Measurements from ENCODE around the gene OR13A1. TPM values are rescaled to one million over a fixed set of nuclear protein-coding genes. Genes with fewer than 3 reads are reported as not detected.
"Not testable (repeated sequence)": the region's sequence is repeated elsewhere in the genome, so short reads cannot be mapped to it uniquely, and the experiment has no call there.

OR13A1 gene, protein sequence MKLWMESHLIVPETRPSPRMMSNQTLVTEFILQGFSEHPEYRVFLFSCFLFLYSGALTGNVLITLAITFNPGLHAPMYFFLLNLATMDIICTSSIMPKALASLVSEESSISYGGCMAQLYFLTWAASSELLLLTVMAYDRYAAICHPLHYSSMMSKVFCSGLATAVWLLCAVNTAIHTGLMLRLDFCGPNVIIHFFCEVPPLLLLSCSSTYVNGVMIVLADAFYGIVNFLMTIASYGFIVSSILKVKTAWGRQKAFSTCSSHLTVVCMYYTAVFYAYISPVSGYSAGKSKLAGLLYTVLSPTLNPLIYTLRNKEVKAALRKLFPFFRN
- total RNA-seq: not detected
- not detected for polyA plus RNA-seq
- long read RNA-seq, donor 1: 0 reads
- long read RNA-seq, donor 2: 0 reads

DNA sequence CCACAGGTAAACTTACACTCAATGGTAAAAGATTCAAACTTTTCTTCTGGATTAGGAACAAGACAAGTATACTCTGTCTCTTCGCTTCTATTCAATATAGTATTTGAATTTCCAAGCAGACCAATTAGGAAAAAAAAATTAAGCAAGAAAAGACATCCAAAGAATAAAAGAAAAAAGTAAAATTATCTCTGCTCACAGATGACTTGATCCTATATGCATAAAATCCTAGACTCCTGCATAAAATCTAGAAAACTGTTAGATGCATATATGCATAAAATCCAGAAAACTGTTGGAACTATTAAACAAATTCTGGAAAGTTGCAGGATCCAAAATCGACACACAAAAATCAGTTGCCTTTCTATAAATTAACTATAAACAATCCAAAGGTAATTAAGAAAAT lies at the start of gene OR13A1:
OR13A1 (minus strand) TSS at position 101 of the 400 bp plus-strand sequence. CDS start 11,186 bp downstream, outside the sequence.
- Histone ChIP-seq H3K36me3 (ENCODE audit: control insufficient read depth in 1 of 2, insufficient read depth in 2 of 2, low read length in 1 of 2) (no peaks in the 10 kb centered on the region), H3K4me3 (ENCODE audit: low read length in 2 of 2) (no peak within 1 kb of the TSS), H3K27me3 (ENCODE audit: control insufficient read depth in 1 of 2, insufficient read depth in 2 of 2, low read length in 1 of 2) (no peaks in the 10 kb centered on the region), H3K27ac (ENCODE audit: low read depth in 1 of 2, low read length in 2 of 2) (no peak within 1 kb of the TSS), H3K9me3 (ENCODE audit: control insufficient read depth, low read length) (no peaks in the 10 kb centered on the region), H3K4me1 (ENCODE audit: control insufficient read depth in 1 of 2, insufficient read depth in 2 of 2, low read length in 2 of 2) (no peaks in the 10 kb centered on the region)
- 75 to 84% methylated on average over 2 of the region's 2 CpGs for WGBS, 2 donors
- ATAC-seq (ENCODE audit: low FRiP score): no peak
- DNase-seq: no peak
- intact Hi-C loops (cut with DNase I): no loop called here

DNA sequence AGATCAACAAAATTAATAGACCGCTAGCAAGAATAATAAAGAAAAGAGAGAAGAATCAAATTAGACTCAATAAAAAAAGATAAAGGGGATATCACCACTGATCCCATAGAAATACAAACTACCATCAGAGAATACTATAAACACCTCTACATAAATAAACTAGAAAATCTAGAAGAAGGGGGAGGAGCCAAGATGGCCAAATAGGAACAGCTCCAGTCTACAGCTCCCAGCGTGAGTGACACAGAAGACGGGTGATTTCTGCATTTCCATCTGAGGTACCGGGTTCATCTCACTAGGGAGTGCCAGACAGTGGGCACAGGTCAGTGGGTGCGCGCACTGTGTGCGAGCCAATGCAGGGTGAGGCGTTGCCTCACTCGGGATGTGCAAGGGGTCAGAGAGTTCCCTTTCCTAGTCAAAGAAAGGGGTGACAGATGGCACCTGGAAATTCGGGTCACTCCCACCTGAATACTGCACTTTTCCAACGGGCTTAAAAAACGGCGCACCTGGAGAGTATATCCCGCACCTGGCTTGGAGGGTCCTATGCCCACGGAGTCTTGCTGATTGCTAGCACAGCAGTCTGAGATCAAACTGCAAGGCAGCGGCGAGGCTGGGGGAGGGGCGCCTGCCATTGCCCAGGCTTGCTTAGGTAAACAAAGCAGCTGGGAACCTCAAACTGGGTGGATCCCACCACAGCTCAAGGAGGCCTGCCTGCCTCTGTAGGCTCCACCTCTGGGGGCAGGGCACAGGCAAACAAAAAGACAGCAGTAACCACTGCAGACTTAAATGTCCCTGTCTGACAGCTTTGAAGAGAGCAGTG lies 46.8 kb upstream of the OR13A1 start:
- H3K36me3 ChIP-seq (ENCODE audit: control insufficient read depth in 1 of 2, insufficient read depth in 2 of 2, low read length in 1 of 2); ATAC-seq (ENCODE audit: low FRiP score); intact Hi-C loops (cut with DNase I); H3K27ac ChIP-seq (ENCODE audit: low read depth in 1 of 2, low read length in 2 of 2); H3K4me1 ChIP-seq (ENCODE audit: control insufficient read depth in 1 of 2, insufficient read depth in 2 of 2, low read length in 2 of 2); H3K9me3 ChIP-seq (ENCODE audit: control insufficient read depth, low read length); H3K27me3 ChIP-seq (ENCODE audit: control insufficient read depth in 1 of 2, insufficient read depth in 2 of 2, low read length in 1 of 2); DNase-seq; H3K4me3 ChIP-seq (ENCODE audit: low read length in 2 of 2): not testable (repeated sequence)
- WGBS, 2 donors: 54 to 59% methylated on average over 18 of the region's 18 CpGs

DNA sequence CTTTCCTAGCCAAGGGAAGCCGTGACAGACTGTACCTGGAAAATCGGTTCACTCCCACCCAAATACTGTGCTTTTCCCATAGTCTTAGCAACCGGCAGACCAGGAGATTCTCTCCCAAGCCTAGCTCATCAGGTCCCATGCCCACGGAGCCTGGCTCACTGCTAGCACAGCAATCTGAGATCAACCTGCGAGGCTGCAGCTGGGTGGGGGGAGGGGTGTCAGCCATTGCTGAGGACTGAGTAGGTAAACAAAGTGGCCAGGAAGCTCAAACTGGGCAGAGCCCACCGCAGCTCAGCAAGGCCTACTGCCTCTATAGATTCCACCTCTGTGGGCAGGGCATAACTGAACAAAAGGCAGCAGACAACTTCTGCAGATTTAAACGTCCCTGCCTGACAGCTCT lies 43.6 kb upstream of the OR13A1 start:
- intact Hi-C loops (cut with DNase I); H3K27ac ChIP-seq (ENCODE audit: low read depth in 1 of 2, low read length in 2 of 2); H3K4me3 ChIP-seq (ENCODE audit: low read length in 2 of 2); H3K9me3 ChIP-seq (ENCODE audit: control insufficient read depth, low read length); ATAC-seq (ENCODE audit: low FRiP score); H3K4me1 ChIP-seq (ENCODE audit: control insufficient read depth in 1 of 2, insufficient read depth in 2 of 2, low read length in 2 of 2); H3K27me3 ChIP-seq (ENCODE audit: control insufficient read depth in 1 of 2, insufficient read depth in 2 of 2, low read length in 1 of 2); H3K36me3 ChIP-seq (ENCODE audit: control insufficient read depth in 1 of 2, insufficient read depth in 2 of 2, low read length in 1 of 2): not testable (repeated sequence)
- DNase-seq: peak in 1 of 2 donors; percentile 56
- 62 to 65% methylated on average over 7 of the region's 7 CpGs for WGBS, 2 donors

DNA sequence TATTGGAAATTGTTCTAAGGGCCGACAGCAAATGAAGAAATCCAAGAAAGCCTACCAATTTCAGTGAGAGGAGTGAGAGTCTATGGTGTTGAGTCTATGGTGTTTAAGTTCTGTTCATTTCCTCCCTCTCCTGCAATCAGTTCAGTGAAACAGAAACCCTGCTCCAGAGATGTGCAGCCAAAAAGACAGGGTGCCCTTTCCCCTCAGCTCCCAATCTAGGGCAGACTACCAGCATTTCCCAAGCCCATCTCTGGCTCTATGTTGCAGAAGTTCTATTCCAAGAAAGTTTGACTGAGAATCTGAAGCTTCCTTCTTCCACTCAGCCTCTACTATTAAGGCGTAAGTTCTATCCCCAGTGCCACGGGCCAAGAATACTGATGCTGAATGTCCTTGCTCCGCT lies 40.1 kb upstream of the OR13A1 start:
- WGBS, 2 donors: 83 to 88% methylated on average over 4 of the region's 4 CpGs
- H3K27me3 ChIP-seq (ENCODE audit: control insufficient read depth in 1 of 2, insufficient read depth in 2 of 2, low read length in 1 of 2): no peaks in the 10 kb centered on the region

DNA sequence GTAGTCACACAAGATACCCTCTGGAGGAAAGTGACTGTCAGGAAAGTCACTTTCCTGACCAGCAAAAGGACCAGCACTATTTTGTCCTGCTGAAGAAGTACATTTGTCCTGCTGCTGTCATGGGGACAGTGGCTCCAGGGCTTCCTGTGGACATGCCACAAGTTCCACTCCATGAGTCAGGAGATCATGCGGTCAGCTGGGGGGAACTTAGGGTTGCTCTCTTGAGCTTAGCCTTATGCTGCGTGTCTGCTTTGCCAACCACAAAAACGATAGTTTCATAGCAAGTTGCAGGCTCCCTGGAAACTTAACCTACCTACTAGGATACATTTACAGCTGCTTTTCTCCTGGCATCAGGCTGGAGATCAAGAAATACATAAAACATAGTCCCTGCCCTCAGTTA lies 38.9 kb upstream of the OR13A1 start:
- no peak overlapping the region for H3K27ac ChIP-seq (ENCODE audit: low read depth in 1 of 2, low read length in 2 of 2)
- H3K9me3 ChIP-seq (ENCODE audit: control insufficient read depth, low read length): no peaks in the 10 kb centered on the region
- peak; percentile 66 for ATAC-seq (ENCODE audit: low FRiP score)
- no peak overlapping the region for H3K4me3 ChIP-seq (ENCODE audit: low read length in 2 of 2)
- WGBS, 2 donors: 74 to 83% methylated on average over 3 of the region's 3 CpGs
- H3K36me3 ChIP-seq (ENCODE audit: control insufficient read depth in 1 of 2, insufficient read depth in 2 of 2, low read length in 1 of 2): no peaks in the 10 kb centered on the region
- no peaks in the 10 kb centered on the region for H3K4me1 ChIP-seq (ENCODE audit: control insufficient read depth in 1 of 2, insufficient read depth in 2 of 2, low read length in 2 of 2)
- intact Hi-C loops (cut with DNase I): no loop called here
- H3K27me3 ChIP-seq (ENCODE audit: control insufficient read depth in 1 of 2, insufficient read depth in 2 of 2, low read length in 1 of 2): no peaks in the 10 kb centered on the region
- DNase-seq: peak in 1 of 2 donors; percentile 89

More for the DNA sequence above, 40.1 kb upstream of the OR13A1 start:
- Histone ChIP-seq H3K36me3 (ENCODE audit: control insufficient read depth in 1 of 2, insufficient read depth in 2 of 2, low read length in 1 of 2) (no peaks in the 10 kb centered on the region), H3K27ac (ENCODE audit: low read depth in 1 of 2, low read length in 2 of 2) (no peak overlapping the region), H3K4me1 (ENCODE audit: control insufficient read depth in 1 of 2, insufficient read depth in 2 of 2, low read length in 2 of 2) (no peaks in the 10 kb centered on the region), H3K9me3 (ENCODE audit: control insufficient read depth, low read length) (no peaks in the 10 kb centered on the region), H3K4me3 (ENCODE audit: low read length in 2 of 2) (no peak overlapping the region)
- ATAC-seq (ENCODE audit: low FRiP score): no peak
- intact Hi-C loops (cut with DNase I): no loop called here
- DNase-seq: no peak

DNA sequence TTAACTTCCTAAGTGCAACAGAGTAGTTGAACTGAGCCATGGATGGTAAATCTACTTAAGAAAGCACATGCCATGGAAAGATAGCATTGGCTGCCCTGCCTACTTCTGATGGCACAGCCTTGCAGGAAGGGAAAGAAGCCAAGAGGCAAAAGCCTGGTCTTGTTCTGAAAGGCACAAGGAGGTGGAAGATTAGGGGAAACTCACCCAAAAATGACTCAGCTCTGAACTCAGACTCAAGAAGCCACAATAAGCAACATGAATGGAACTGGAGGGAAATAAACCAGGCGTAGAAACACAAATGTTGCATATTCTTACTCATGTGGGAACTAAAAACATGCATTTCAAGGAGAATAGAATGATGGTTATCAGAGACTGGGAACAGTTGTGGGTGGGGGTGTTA lies 37.8 kb upstream of the OR13A1 start:
- no peak for ATAC-seq (ENCODE audit: low FRiP score)
- no peak overlapping the region for H3K27ac ChIP-seq (ENCODE audit: low read depth in 1 of 2, low read length in 2 of 2)
- H3K27me3 ChIP-seq (ENCODE audit: control insufficient read depth in 1 of 2, insufficient read depth in 2 of 2, low read length in 1 of 2): no peaks in the 10 kb centered on the region
- no peaks in the 10 kb centered on the region for H3K36me3 ChIP-seq (ENCODE audit: control insufficient read depth in 1 of 2, insufficient read depth in 2 of 2, low read length in 1 of 2)
- no peaks in the 10 kb centered on the region for H3K9me3 ChIP-seq (ENCODE audit: control insufficient read depth, low read length)
- no peaks in the 10 kb centered on the region for H3K4me1 ChIP-seq (ENCODE audit: control insufficient read depth in 1 of 2, insufficient read depth in 2 of 2, low read length in 2 of 2)
- DNase-seq: no peak
- 66 to 79% methylated on average over 1 of the region's 1 CpG for WGBS, 2 donors
- intact Hi-C loops (cut with DNase I): no loop called here
- H3K4me3 ChIP-seq (ENCODE audit: low read length in 2 of 2): no peak overlapping the region

DNA sequence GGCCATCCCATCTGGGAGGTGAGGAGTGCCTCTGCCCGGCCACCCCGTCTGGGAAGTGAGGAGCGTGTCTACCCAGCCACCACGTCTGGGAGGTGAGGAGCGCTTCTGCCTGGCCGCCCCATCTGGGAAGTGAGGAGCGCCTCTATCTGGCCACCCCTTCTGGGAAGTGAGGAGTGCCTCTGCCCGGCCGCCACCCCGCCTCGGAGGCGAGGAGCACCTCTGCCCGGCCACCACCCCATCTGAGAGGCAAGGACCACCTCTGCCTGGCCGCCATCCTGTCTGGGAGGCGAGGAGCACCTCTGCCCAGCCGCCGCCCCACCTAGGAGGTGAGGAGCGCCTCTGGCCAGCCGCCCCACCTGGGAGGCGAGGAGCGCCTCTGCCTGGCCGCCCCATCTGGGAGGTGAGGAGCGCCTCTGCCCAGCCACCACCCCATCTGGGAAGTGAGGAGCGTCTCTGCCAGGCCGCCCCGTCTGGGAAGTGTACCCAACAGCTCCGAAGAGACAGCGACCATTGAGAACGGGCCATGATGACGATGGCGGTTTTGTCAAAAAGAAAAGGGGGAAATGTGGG lies 32.9 kb upstream of the OR13A1 start:
- H3K27ac ChIP-seq (ENCODE audit: low read depth in 1 of 2, low read length in 2 of 2); H3K36me3 ChIP-seq (ENCODE audit: control insufficient read depth in 1 of 2, insufficient read depth in 2 of 2, low read length in 1 of 2); H3K27me3 ChIP-seq (ENCODE audit: control insufficient read depth in 1 of 2, insufficient read depth in 2 of 2, low read length in 1 of 2); intact Hi-C loops (cut with DNase I); H3K4me1 ChIP-seq (ENCODE audit: control insufficient read depth in 1 of 2, insufficient read depth in 2 of 2, low read length in 2 of 2); H3K9me3 ChIP-seq (ENCODE audit: control insufficient read depth, low read length); DNase-seq; ATAC-seq (ENCODE audit: low FRiP score); H3K4me3 ChIP-seq (ENCODE audit: low read length in 2 of 2): not testable (repeated sequence)
- WGBS, 2 donors: 92% methylated on average over 26 to 31 of the region's 31 CpGs

DNA sequence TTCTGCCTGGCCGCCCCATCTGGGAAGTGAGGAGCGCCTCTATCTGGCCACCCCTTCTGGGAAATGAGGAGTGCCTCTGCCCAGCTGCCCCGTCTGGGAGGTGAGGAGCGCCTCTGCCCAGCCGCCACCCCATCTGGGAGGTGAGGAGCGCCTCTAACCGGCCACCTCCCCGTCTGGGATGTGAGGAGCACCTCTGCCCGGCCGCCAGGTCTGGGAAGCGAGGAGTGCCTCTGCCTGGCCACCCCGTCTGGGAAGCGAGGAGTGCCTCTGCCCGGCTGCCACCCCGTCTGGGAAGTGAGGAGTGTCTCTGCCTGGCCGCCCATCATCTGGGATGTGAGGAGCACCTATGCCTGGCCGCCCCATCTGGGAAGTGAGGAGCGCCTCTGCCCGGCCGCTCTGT lies 32.1 kb upstream of the OR13A1 start:
- ATAC-seq (ENCODE audit: low FRiP score); intact Hi-C loops (cut with DNase I); DNase-seq: not testable (repeated sequence)

More for the DNA sequence above, 32.1 kb upstream of the OR13A1 start:
- H3K4me3 ChIP-seq (ENCODE audit: low read length in 2 of 2); H3K27ac ChIP-seq (ENCODE audit: low read depth in 1 of 2, low read length in 2 of 2); H3K27me3 ChIP-seq (ENCODE audit: control insufficient read depth in 1 of 2, insufficient read depth in 2 of 2, low read length in 1 of 2); H3K36me3 ChIP-seq (ENCODE audit: control insufficient read depth in 1 of 2, insufficient read depth in 2 of 2, low read length in 1 of 2); H3K9me3 ChIP-seq (ENCODE audit: control insufficient read depth, low read length); H3K4me1 ChIP-seq (ENCODE audit: control insufficient read depth in 1 of 2, insufficient read depth in 2 of 2, low read length in 2 of 2): not testable (repeated sequence)
- 95 to 97% methylated on average over 20 of the region's 20 CpGs for WGBS, 2 donors

Measured in aorta (tissue), 5 donors.